Activated CD8-positive, alpha-beta T cell treated with anti-CD3 and anti-CD28 coated beads, Interleukin-2, amount 10 ng/mL, durations not matched to agents 7 days and 5 days (primary cell): ENCODE data around the gene ABHD17A. TPM values are rescaled to one million over a fixed set of nuclear protein-coding genes. Genes with fewer than 3 reads are reported as not detected.

Source experiments
- ATAC-seq: fragments of 150-1000 bp; cut with Tn5 transposase; one replicate; pipeline ENCODE4 v1.10.0; 2021; ENCODE audit warnings: moderate library complexity
- CTCF ChIA-PET: fragments of 350-600 bp; sonication (Branson Sonifier 250); formaldehyde crosslinking; loops from one replicate; lab custom pipeline; 2021; ENCODE audit warnings: antibody characterized with exemption; lab: Charles Lee
- POLR2A ChIA-PET: fragments of 350-600 bp; sonication (Branson Sonifier 250); formaldehyde crosslinking; loops from one replicate; lab custom pipeline; 2021; ENCODE audit warnings: antibody characterized with exemption; lab: Charles Lee
- DNase-seq: peaks from one replicate; pipeline ENCODE4 v3.0.0-alpha.2; 2020
- H3K27ac Mint-ChIP-seq: one replicate; pipeline ENCODE4 v1.8.0; 2021; ENCODE audit warnings: mild to moderate bottlenecking, mixed read lengths
- H3K27me3 Mint-ChIP-seq: one replicate; pipeline ENCODE4 v1.8.0; 2021; ENCODE audit warnings: low read depth, mixed read lengths
- H3K36me3 Mint-ChIP-seq: one replicate; pipeline ENCODE4 v1.8.0; 2021; ENCODE audit warnings: low read depth, mixed read lengths
- H3K4me1 Mint-ChIP-seq: one replicate; pipeline ENCODE4 v1.8.0; 2021; ENCODE audit warnings: low read depth, mixed read lengths
- H3K4me3 Mint-ChIP-seq: one replicate; pipeline ENCODE4 v1.8.0; 2021; ENCODE audit warnings: mild to moderate bottlenecking, mixed read lengths
- H3K9me3 Mint-ChIP-seq: one replicate; pipeline ENCODE4 v1.8.0; 2022; ENCODE audit warnings: mixed read lengths; ENCODE audit not compliant: insufficient read depth
- total RNA-seq, 2 experiments: library from RNA; stranded (reverse); gene quantifications; one replicate each; pipeline ENCODE4 v1.2.3, GENCODE V29; 2021

ABHD17A gene
- total RNA-seq, 2 experiments from 2014 or later, result 181 to 196 TPM

DNA sequence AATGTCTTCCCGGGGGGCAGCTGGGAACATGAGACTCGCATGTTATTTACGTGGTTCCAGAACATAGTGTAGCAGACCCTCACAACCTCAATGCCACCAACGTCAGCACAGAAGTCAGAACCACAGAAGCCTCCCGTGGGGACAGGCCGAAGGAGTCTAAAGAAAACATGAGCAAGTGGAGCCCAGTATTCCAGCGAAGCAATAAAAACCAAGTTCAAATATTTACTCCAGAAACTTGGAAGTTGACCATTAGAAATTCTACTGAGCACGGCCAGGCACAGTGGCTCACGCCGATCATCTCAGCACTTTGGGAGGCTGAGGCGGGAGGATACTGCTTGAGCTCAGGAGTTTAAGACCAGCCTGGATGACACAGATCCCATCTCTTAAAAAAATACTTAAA is 55.3 kb downstream of the ABHD17A start:
- ChIA-PET POLR2A (no interaction called here), CTCF (interaction anchor here (2.1 kb wide), 1 partner anchor 8 kb away, joined by 11 read pairs; no protein-coding TSS in a partner anchor)
- no peak for ATAC-seq
- Mint-ChIP-seq H3K9me3 (no peaks in the 10 kb centered on the region), H3K36me3 (peaks cover 11% of the 10 kb centered on the region), H3K4me1 (peaks cover 4% of the 10 kb centered on the region), H3K4me3 (no peak overlapping the region), H3K27me3 (no peaks in the 10 kb centered on the region), H3K27ac (no peak overlapping the region)
- no peak for DNase-seq

DNA sequence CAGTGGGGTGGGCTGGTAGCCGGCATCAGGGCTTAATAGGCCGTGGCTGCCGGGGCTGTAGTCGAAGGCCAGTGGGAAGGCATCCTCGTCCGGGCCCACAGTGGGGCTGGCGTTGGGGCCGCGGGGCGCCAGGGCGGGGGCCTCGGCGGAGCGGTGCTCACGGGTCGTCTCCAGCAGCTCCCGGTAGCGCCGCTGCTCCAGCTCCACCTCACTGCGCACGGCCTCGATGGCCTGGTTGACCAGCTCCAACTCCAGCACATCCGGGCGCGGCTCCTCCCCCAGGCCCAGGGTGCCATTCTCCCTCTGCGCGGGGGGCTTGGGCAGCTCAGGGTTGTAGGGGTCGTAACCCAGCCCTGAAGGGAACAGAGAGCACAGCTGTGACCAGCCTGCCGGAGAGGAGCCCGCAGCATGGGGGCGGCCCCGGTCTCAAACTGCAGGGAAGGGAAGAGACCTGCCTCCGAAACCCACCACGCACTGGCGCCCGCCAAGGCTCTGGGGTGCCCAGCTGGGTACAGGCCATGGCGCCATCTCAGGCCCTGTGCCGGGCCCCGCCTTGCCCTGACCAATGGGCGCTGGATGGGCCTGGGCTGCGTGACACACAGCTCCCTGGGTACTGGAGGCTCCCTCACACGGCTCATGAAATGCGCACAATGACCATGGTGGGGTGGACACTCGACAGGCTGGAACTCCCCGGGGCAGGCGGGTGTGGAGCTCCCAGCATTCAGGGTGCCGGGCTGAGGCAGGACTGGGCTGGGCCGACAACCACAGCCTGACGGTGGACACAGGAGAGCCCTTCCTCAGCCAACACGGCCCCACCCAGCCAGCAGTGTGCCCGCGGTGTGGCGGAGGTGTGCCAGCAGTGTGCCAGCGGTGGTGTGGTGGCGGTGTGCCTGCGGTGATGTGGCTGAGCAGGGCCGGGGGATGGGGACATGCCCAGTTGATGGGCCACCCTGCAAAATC is 56.7 kb downstream of the ABHD17A start:
- ChIA-PET CTCF (interaction anchor here (2.1 kb wide), 1 partner anchor 9 kb away, joined by 11 read pairs; no protein-coding TSS in a partner anchor), POLR2A (no interaction called here)
- H3K4me1 Mint-ChIP-seq, result peaks cover 4% of the 10 kb centered on the region
- H3K27ac Mint-ChIP-seq, result no peak overlapping the region
- H3K9me3 Mint-ChIP-seq, result no peaks in the 10 kb centered on the region
- DNase-seq, result no peak
- H3K27me3 Mint-ChIP-seq, result no peaks in the 10 kb centered on the region
- ATAC-seq, result no peak
- H3K36me3 Mint-ChIP-seq, result peaks cover 16% of the 10 kb centered on the region
- no peak overlapping the region for H3K4me3 Mint-ChIP-seq

DNA sequence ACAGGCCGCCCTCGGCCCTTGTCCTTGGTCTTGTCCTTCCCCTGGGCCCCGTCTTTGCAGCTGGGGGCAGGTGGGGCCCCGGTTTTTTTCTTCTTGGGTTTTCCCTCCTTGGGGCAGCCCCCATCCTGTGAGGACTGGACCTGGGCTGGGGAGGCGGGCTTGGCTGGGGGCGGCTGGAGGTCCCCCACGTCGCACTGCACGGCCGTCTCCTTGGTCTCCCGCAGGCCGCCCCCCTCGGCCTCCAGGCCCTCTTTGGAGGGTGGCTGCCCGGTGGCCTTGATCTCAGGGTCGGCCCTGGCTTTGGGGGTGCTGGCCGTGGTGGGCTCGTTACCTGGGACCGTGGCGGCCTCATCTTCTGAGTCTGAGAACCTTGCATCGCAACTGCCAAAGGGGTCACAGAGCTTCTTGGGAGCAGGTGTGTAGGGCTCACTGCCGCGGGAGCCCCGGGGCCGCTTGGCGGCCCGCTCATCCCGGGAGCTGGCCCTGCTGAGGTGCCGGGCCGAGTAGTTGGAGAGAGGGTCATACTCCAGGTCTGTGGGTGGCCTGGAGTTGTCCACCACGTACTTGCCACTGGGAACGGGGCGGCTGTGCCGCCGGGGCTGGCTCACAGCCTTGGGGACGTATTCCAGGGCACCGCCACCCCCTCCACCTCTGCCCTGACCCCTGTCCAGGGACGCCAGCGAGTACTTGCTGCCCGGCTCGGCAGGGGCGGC is 57.6 kb downstream of the ABHD17A start:
- CTCF ChIA-PET, result interaction anchor here (2.1 to 2.4 kb wide), 2 partner anchors 10 to 11 kb away, joined by 11 to 32 read pairs; no protein-coding TSS in a partner anchor
- DNase-seq, result no peak
- ATAC-seq, result no peak
- H3K9me3 Mint-ChIP-seq, result no peaks in the 10 kb centered on the region
- no peaks in the 10 kb centered on the region for H3K27me3 Mint-ChIP-seq
- H3K27ac Mint-ChIP-seq, result no peak overlapping the region
- peaks cover 4% of the 10 kb centered on the region for H3K4me1 Mint-ChIP-seq
- POLR2A ChIA-PET, result no interaction called here
- no peak overlapping the region for H3K4me3 Mint-ChIP-seq
- H3K36me3 Mint-ChIP-seq, result peaks cover 16% of the 10 kb centered on the region

Other genes with a start within 250 kb of the ABHD17A start
- 100 to 1,000 TPM; 130 to 137 TPM for gene TCF3, start 232.9 kb downstream of the ABHD17A start, total RNA-seq
- not detected for gene ONECUT3, start 132.0 kb downstream of the ABHD17A start, total RNA-seq
- gene ATP8B3, start 73.2 kb downstream of the ABHD17A start, total RNA-seq, result 10 to 100 TPM; 20.2 to 27.8 TPM
- gene REXO1, start 37.0 kb downstream of the ABHD17A start, total RNA-seq, result 10 to 100 TPM; 47.9 to 52.9 TPM
- 10 to 100 TPM; 26.5 to 29.8 TPM for gene KLF16, start 21.9 kb downstream of the ABHD17A start, total RNA-seq
- gene ADAT3, start 19.9 kb upstream of the ABHD17A start, total RNA-seq, result 10 to 100 TPM in 1 of 2 experiments, 1 to 10 TPM in 1; 9.9 to 11.0 TPM
- 10 to 100 TPM; 29.9 to 37.2 TPM for gene SCAMP4, start 19.9 kb upstream of the ABHD17A start, total RNA-seq
- 100 to 1,000 TPM; 103 to 105 TPM for gene CSNK1G2, start 55.7 kb upstream of the ABHD17A start, total RNA-seq
- gene BTBD2, start 130.2 kb upstream of the ABHD17A start, total RNA-seq, result 10 to 100 TPM; 48.2 to 53.4 TPM
- gene MKNK2, start 165.7 kb upstream of the ABHD17A start, total RNA-seq, result 100 to 1,000 TPM; 332 to 348 TPM
- 100 to 1,000 TPM; 235 to 240 TPM for gene MOB3A, start 210.8 kb upstream of the ABHD17A start, total RNA-seq
- 1 to 10 TPM; 8.7 to 9.5 TPM for gene IZUMO4, start 211.4 kb upstream of the ABHD17A start, total RNA-seq